Measurements from ENCODE around the gene LDLRAD2.
A peak's percentile ranks its signal among the peaks of the same experiment; 100 is the strongest.
"Not testable (repeated sequence)": the region's sequence is repeated elsewhere in the genome, so short reads cannot be mapped to it uniquely, and the experiment has no call there.

LDLRAD2 gene, protein sequence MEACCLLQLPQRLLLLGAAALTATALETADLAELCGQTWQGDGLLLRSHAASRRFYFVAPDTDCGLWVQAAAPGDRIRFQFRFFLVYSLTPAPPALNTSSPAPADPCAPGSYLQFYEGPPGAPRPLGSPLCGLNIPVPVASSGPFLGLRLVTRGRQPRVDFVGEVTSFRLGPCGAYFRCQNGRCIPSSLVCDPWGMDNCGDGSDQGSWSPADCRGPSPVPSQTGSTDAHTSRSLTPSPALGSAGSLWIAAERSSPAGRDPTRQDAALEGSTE

DNA sequence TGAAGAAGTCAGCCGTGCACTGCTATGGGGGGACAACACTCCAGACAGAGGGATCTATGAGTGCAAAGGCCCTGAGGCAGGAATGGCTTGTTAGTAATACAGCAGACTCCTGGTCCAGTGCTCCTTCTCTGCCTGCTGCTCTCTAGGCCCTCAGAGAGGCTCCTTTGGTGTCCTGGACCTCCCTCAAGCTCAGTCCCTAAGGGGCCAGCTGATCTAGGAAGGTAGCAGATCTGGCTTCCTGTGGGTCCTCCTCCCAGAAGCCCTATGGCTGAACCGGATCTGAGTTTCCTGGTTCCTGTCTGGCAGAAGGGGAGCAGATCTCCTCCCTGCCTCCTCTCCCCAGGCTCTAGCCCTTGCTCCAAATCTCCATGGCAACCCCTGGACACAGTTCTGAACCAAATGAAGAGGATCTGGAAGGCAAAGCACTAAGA, at the start of gene LDLRAD2:
LDLRAD2 (plus strand) TSS at position 391 of the 431 bp plus-strand sequence. CDS start 187 bp downstream, outside the sequence.
- no peak for DNase-seq (ENCODE audit: extremely low read depth, low read depth)
- TF ChIP-seq, protein P1, sequence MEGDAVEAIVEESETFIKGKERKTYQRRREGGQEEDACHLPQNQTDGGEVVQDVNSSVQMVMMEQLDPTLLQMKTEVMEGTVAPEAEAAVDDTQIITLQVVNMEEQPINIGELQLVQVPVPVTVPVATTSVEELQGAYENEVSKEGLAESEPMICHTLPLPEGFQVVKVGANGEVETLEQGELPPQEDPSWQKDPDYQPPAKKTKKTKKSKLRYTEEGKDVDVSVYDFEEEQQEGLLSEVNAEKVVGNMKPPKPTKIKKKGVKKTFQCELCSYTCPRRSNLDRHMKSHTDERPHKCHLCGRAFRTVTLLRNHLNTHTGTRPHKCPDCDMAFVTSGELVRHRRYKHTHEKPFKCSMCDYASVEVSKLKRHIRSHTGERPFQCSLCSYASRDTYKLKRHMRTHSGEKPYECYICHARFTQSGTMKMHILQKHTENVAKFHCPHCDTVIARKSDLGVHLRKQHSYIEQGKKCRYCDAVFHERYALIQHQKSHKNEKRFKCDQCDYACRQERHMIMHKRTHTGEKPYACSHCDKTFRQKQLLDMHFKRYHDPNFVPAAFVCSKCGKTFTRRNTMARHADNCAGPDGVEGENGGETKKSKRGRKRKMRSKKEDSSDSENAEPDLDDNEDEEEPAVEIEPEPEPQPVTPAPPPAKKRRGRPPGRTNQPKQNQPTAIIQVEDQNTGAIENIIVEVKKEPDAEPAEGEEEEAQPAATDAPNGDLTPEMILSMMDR (IDR thresholded peaks at IDR 0.05; ENCODE audit: low read depth, low read length) = no peak

DNA sequence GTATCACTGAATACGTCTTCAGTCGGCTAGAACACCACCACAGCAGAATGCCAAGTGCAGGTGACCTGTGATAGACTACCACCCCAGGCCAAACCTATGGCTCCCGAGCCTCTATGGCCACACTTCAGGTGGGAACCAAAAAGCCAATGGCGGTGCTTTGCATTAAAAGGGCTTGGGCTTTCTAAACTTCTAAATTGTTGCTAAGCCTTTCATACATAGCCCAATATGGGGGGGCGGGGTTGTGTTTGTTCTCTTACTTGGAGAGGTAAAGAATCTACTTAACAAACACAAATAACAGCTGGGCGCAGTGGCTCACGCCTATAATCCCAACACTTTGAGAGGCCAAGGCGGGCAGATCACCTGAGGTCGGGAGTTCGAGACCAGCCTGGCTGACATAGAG, 48.8 kb upstream of the LDLRAD2 start:
- TF ChIP-seq, protein P1 (IDR thresholded peaks at IDR 0.05; ENCODE audit: low read depth, low read length) = no peak
- DNase-seq (ENCODE audit: extremely low read depth, low read depth) = no peak

DNA sequence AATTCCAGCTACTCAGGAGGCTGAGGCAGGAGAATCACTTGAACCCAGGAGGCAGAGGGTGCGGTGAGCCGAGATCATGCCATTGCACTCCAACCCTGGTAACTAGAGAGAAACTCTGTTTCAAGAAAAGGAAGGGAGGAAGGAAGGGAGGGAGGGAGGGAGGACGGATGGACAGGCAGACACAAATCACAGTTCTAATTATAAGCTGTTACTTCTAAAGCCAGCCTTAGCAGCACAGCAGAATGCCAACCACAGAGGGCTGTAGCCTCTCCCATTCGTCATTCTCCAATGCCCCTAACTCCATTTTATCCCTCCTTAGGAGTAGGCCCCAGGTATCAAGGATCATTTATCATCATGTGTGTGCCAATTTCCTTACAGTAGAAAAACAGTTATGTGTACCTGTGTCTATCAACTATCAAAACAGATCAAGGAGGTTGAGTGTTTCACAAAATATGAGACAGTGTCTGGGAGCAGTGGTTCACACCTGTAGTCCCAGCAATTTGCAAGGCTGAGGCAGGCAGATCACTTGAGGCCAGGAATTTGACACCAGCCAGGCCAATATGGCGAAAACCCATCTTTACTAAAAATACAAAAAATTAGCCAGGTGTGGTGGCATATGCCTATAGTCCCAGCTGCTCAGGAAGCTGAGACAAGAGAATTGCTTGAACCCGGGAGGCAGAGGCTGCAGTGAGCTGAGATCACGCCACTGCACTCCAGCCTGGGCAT, 48.2 kb upstream of the LDLRAD2 start:
- no peak for DNase-seq (ENCODE audit: extremely low read depth, low read depth)
- TF ChIP-seq, protein P1 (IDR thresholded peaks at IDR 0.05; ENCODE audit: low read depth, low read length) = no peak

DNA sequence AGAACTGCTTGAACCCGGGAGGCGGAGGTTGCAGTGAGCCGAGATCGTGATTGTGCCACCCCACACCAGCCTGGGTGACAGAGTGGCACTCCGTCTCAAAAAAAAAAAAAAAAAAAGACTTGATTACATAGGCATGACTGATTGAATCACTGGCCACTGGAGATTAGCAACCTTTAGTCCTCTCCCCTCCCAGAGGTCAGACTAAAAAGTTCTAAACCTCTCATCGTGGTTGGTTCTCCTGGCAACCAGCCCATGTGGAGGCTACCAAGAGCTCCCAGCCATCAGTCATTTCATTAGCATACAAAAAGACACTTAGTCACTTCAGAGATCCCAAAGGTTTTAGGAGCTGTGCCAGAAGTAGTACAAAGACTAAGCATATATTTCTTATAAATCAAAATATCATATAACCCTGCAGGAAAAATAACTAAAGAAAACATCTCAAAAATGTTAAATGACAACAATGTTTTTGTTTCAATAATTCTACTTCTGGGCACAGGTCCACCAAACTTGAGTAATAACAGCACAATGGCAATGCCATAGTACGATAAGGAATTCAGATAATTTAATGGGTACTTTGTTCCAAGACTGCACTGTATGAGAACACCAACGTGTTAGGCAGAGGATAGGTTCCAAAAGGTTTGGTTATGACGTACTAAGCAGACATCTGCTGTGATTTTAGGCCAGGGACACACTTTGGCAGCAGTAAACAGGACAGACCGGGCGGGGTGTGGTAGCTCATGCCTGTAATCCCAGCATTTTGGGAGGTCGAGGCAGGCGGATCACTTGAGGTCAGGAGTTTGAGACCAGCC, 47.2 kb upstream of the LDLRAD2 start:
- TF ChIP-seq, protein P1 (IDR thresholded peaks at IDR 0.05; ENCODE audit: low read depth, low read length) = no peak
- peak; percentile 85 for DNase-seq (ENCODE audit: extremely low read depth, low read depth)

DNA sequence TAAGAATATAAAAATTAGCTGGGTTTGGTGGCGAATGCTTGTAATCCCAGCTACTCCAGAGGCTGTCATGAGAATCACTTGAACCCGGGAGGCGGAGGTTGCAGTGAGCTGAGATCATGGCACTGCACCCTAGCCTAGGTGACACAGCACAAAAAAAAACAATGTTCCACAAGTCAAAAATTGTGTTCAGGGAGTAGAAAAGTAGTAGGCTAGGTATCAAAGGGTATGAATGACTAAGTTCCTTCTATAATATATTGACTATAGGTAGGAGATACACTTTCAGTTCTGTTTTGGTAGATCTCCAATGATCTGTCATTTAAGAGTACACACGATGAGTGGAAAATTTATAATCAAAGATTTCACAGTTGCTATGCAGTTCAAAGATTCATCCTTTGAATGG, 45.9 kb upstream of the LDLRAD2 start:
- DNase-seq (ENCODE audit: extremely low read depth, low read depth) = no peak

DNA sequence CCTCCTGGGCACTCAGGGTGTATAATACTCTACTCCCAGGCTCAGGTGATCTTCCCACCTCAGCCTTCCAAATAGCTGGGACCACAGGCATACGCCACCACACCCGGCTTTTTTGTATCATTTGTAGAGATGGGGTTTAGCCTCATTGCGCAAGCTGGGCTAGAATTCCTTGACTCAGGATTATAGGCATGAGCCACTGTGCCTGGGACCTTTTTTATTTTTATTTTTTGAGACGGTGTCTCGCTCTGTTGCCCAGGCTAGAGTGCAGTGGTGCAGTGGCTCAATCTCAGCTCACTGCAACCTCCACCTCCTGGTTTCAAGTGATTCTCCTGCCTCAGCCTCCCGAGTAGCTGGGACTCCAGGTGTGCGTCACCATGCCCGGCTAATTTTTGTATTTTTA, 45.0 kb upstream of the LDLRAD2 start:
- not testable (repeated sequence) for DNase-seq (ENCODE audit: extremely low read depth, low read depth)

More for the DNA sequence above, 45.9 kb upstream of the LDLRAD2 start:
- TF ChIP-seq, protein P1 (IDR thresholded peaks at IDR 0.05; ENCODE audit: low read depth, low read length) = no peak

DNA sequence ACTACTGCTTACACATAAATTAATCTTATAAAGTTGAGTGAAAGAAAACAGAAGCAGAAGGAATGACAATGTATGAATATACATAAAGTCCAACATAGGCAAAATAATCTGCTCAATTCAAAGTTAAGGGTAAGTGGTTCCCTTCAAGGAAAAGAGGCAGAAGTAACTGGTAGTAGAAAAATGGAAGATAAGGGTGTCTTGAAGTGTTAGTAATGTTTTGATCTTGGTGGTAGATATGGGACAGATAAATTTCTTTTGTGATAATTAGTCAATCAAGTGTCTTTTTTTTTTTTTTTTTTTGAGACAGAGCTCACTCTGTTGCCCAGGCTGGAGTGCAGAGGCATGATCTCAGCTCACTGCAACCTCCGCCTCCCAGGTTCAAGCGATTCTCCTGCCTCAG, 41.9 kb upstream of the LDLRAD2 start:
- DNase-seq (ENCODE audit: extremely low read depth, low read depth) = no peak
- TF ChIP-seq, protein P1 (IDR thresholded peaks at IDR 0.05; ENCODE audit: low read depth, low read length) = no peak

DNA sequence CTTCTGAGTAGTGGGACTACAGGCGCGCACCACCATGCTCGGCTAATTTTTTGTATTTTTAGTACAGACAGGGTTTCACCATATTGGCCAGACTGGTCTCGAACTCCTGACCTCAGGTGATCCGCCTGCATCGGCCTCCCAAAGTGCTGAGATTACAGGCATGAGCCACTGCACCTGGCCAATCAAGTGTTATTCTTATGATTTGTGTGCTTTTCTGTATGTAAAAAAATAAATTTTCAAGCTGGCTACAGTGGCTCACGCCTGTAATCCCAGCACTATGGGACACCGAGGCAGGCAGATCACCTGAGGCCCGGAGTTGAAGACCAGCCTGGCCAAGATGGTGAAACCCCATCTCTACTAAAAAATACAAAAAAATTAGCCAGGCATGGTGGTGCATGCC, 41.5 kb upstream of the LDLRAD2 start:
- not testable (repeated sequence) for DNase-seq (ENCODE audit: extremely low read depth, low read depth)

DNA sequence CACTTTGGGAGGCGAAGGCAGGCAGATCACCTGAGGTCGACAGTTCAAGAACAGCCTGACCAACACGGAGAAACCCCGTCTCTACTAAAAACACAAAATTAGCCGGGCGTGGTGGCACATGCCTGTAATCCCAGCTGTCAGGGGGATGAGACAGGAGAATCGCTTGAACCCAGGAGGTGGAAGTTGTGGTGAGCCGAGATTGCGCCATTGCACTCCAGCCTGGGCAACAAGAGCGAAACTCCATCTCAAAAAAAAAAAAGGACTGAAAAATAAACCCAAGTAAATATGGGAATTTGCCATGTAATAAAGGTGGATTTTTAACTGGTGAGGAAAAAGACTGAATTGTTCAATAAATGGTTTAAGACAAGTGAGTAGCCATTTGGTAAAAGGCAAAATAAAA, 40.4 kb upstream of the LDLRAD2 start:
- DNase-seq (ENCODE audit: extremely low read depth, low read depth) = not testable (repeated sequence)

Measured in AG09319 (cell line).